Peyer's patch (tissue), 4 donors: ENCODE results near the gene TBC1D17. TPM values are rescaled to one million over a fixed set of nuclear protein-coding genes. Genes with fewer than 3 reads are reported as not detected.

Experiments
- DNase-seq, 3 donors: peaks; one replicate each; pipeline ENCODE4 v3.0.0-alpha.2; 2017 to 2019
- H3K27ac ChIP-seq, 4 donors: fragments of 200-600 bp; sonication (generic); one replicate each; pipeline ENCODE4 v1.5.1; 2016 to 2019
- H3K27me3 ChIP-seq, 2 donors: fragments of 200-600 bp; sonication (generic); one replicate each; pipeline ENCODE4 v1.5.1; 2019
- H3K36me3 ChIP-seq, 3 donors: fragments of 200-600 bp; sonication (generic); one replicate each; pipeline ENCODE4 v1.5.1; 2016 to 2019
- H3K4me1 ChIP-seq, 4 donors: fragments of 200-600 bp; sonication (generic); one replicate each; pipeline ENCODE4 v1.5.1; 2016 to 2019
- H3K4me3 ChIP-seq, 4 donors: fragments of 200-600 bp; sonication (generic); 1 replicate in 3 of 4; 2 replicates in 1 of 4; pipeline ENCODE4 v1.5.1; 2016 to 2019; ENCODE audit warnings: mild to moderate bottlenecking in 1 of 4
- H3K9me3 ChIP-seq, 4 donors: fragments of 200-600 bp; sonication (generic); one replicate each; pipeline ENCODE4 v1.5.1; 2016 to 2019; ENCODE audit warnings: mild to moderate bottlenecking in 1 of 4
- POLR2A ChIP-seq, 2 donors: fragments of 450-650 bp; IDR thresholded peaks; one replicate each; pipeline ENCODE4 v1.5.1; 2017; ENCODE audit warnings: antibody characterized with exemption in 2 of 2, mild to moderate bottlenecking in 2 of 2, moderate library complexity in 2 of 2
- total RNA-seq, 4 donors: library from RNA; depleted of rRNA; stranded (reverse); fragments of >200 nt; gene quantifications; one replicate each; pipeline ENCODE4 v1.1.0, GENCODE V29; 2016
- TF ChIP-seq, protein P1 (sequence below), 6 experiments: fragments of 450-650 bp in 4 of 6; fragments of 200-600 bp in 2 of 6; sonication (generic) in 1 of 6; IDR thresholded peaks; one replicate each; pipeline ENCODE4 v1.5.1; 2017 to 2019; ENCODE audit warnings: antibody characterized with exemption in 6 of 6, mild to moderate bottlenecking in 3 of 6, moderate library complexity in 1 of 6

TBC1D17 gene
- total RNA-seq, 4 donors from 2014 or later, result 22.8 to 83.3 (median 62.1) TPM

DNA sequence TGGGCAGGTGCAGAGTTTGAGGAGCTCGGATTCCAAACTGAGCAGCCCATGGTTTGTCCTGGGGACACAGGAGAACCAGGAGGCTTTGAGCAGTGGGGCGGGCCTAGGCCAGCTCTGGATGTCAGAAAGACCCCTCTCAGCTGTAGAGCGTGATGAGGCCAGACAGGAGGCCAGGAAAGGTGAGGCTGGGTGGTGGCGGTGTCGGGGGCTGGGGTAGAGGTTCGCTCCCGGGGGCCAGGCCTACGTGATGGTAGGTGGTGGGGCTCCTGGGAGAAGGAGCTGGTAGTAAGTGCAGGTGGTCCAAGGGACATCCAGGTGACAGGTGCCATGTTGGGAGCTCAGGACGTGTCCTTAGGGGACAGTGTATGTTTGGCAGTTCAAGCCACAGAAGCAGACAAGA lies 40.1 kb upstream of the TBC1D17 start:
- Histone ChIP-seq H3K4me1 (no peaks in the 10 kb centered on the region), H3K36me3 (peaks cover 0 to 67% (median 0%) of the 10 kb centered on the region in 3 donors), H3K27me3 (no peaks in the 10 kb centered on the region), H3K27ac (no peak overlapping the region), H3K4me3 (no peak overlapping the region), H3K9me3 (no peaks in the 10 kb centered on the region)
- TF ChIP-seq, protein P1, sequence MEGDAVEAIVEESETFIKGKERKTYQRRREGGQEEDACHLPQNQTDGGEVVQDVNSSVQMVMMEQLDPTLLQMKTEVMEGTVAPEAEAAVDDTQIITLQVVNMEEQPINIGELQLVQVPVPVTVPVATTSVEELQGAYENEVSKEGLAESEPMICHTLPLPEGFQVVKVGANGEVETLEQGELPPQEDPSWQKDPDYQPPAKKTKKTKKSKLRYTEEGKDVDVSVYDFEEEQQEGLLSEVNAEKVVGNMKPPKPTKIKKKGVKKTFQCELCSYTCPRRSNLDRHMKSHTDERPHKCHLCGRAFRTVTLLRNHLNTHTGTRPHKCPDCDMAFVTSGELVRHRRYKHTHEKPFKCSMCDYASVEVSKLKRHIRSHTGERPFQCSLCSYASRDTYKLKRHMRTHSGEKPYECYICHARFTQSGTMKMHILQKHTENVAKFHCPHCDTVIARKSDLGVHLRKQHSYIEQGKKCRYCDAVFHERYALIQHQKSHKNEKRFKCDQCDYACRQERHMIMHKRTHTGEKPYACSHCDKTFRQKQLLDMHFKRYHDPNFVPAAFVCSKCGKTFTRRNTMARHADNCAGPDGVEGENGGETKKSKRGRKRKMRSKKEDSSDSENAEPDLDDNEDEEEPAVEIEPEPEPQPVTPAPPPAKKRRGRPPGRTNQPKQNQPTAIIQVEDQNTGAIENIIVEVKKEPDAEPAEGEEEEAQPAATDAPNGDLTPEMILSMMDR (IDR thresholded peaks at IDR 0.05), result no peak
- no peak for TF ChIP-seq POLR2A (IDR thresholded peaks at IDR 0.05)
- no peak for DNase-seq

- no peak overlapping the region for H3K4me3 ChIP-seq
- H3K9me3 ChIP-seq, result no peaks in the 10 kb centered on the region
- no peaks in the 10 kb centered on the region for H3K4me1 ChIP-seq
- TF ChIP-seq, protein P1 (IDR thresholded peaks at IDR 0.05), result no peak
- TF ChIP-seq POLR2A (IDR thresholded peaks at IDR 0.05), result no peak
- no peaks in the 10 kb centered on the region for H3K27me3 ChIP-seq
- no peak overlapping the region for H3K27ac ChIP-seq
- peaks cover 0 to 52% (median 0%) of the 10 kb centered on the region in 3 donors for H3K36me3 ChIP-seq
- DNase-seq, result no peak
These were observed 38.5 kb upstream of the TBC1D17 start for GRCh38 chr19:49838885-49839588.

DNA sequence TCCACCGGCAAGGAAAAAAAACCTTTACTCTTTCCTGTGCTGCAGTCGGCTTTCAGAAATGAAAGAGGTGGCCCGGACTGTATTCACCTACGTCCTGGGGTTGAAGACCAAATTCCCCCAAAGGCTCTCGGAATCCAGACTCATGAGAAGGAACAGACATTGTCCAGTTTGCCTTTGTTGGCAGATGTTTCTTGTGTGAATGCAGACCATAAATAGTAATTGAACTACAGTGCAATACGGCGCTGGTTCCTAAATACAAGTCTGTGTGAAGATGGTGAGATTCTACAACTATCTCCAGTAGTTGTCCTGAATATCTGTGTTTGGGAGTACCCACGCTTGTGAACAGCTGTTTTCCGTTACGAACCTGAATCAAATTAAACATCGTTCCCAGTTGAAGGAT lies 37.8 kb upstream of the TBC1D17 start:
- peaks cover 0 to 45% (median 0%) of the 10 kb centered on the region in 3 donors for H3K36me3 ChIP-seq
- H3K9me3 ChIP-seq, result no peaks in the 10 kb centered on the region
- no peaks in the 10 kb centered on the region for H3K27me3 ChIP-seq
- H3K27ac ChIP-seq, result no peak overlapping the region
- DNase-seq, result no peak
- no peak overlapping the region for H3K4me3 ChIP-seq
- H3K4me1 ChIP-seq, result no peaks in the 10 kb centered on the region
- no peak for TF ChIP-seq POLR2A (IDR thresholded peaks at IDR 0.05)

GRCh38 chr19:49840321-49840720 lies 37.2 kb upstream of the TBC1D17 start:
- H3K27ac ChIP-seq, result no peak overlapping the region

GRCh38 chr19:49840736-49841249 lies 36.7 kb upstream of the TBC1D17 start:
- DNase-seq, result no peak
- Histone ChIP-seq H3K4me1 (no peaks in the 10 kb centered on the region), H3K4me3 (no peak overlapping the region), H3K36me3 (peaks cover 0 to 34% (median 0%) of the 10 kb centered on the region in 3 donors), H3K27ac (no peak overlapping the region), H3K27me3 (no peaks in the 10 kb centered on the region), H3K9me3 (no peaks in the 10 kb centered on the region)
- no peak for TF ChIP-seq POLR2A (IDR thresholded peaks at IDR 0.05)
- TF ChIP-seq, protein P1 (IDR thresholded peaks at IDR 0.05), result no peak

More at GRCh38 chr19:49840321-49840720, 37.2 kb upstream of the TBC1D17 start:
- no peak for DNase-seq
- H3K9me3 ChIP-seq, result no peaks in the 10 kb centered on the region
- no peaks in the 10 kb centered on the region for H3K4me1 ChIP-seq
- TF ChIP-seq, protein P1 (IDR thresholded peaks at IDR 0.05), result no peak
- TF ChIP-seq POLR2A (IDR thresholded peaks at IDR 0.05), result no peak
- no peak overlapping the region for H3K4me3 ChIP-seq
- peaks cover 0 to 39% (median 0%) of the 10 kb centered on the region in 3 donors for H3K36me3 ChIP-seq
- no peaks in the 10 kb centered on the region for H3K27me3 ChIP-seq

GRCh38 chr19:49843265-49843664 lies 34.2 kb upstream of the TBC1D17 start:
- peak overlapping the region in 1 of 4 donors; percentile 66 for H3K27ac ChIP-seq

More at GRCh38 chr19:49843265-49843664, 34.2 kb upstream of the TBC1D17 start:
- peaks cover 0 to 9% (median 0%) of the 10 kb centered on the region in 3 donors for H3K36me3 ChIP-seq
- H3K4me1 ChIP-seq, result peaks cover 0 to under 1% (median 0%) of the 10 kb centered on the region in 4 donors
- no peaks in the 10 kb centered on the region for H3K9me3 ChIP-seq
- DNase-seq, result peak in 1 of 3 donors; percentile 47
- TF ChIP-seq POLR2A (IDR thresholded peaks at IDR 0.05), result no peak
- TF ChIP-seq, protein P1 (IDR thresholded peaks at IDR 0.05), result no peak
- H3K27me3 ChIP-seq, result no peaks in the 10 kb centered on the region
- H3K4me3 ChIP-seq, result no peak overlapping the region
